ENCODE results near the gene TSPYL6.
"Not testable (repeated sequence)": the region's sequence is repeated elsewhere in the genome, so short reads cannot be mapped to it uniquely, and the experiment has no call there.

The TSPYL6 gene

GRCh38 chr2:54256091-54256694, at the start of gene TSPYL6:
Gene TSPYL6 (minus strand): TSS chr2:54256229. CDS start chr2:54256151, 78 bp downstream.
- no peak for DNase-seq (ENCODE audit: low read depth)

- no peak for DNase-seq (ENCODE audit: low read depth)
These were observed 47.6 kb upstream of the TSPYL6 start for GRCh38 chr2:54303631-54304030.

- no peak for DNase-seq (ENCODE audit: low read depth)
These were observed 42.5 kb upstream of the TSPYL6 start for GRCh38 chr2:54298514-54298913.

- DNase-seq (ENCODE audit: low read depth): no peak
These were observed 39.9 kb upstream of the TSPYL6 start for GRCh38 chr2:54295911-54296310.

- DNase-seq (ENCODE audit: low read depth): not testable (repeated sequence)
These were observed 38.6 kb upstream of the TSPYL6 start for GRCh38 chr2:54294665-54295064.

GRCh38 chr2:54290356-54291025, 34.5 kb upstream of the TSPYL6 start:
- DNase-seq (ENCODE audit: low read depth): no peak

GRCh38 chr2:54289917-54290316, 33.9 kb upstream of the TSPYL6 start:
- DNase-seq (ENCODE audit: low read depth): no peak

GRCh38 chr2:54287532-54287931, 31.5 kb upstream of the TSPYL6 start:
- no peak for DNase-seq (ENCODE audit: low read depth)

DNA sequence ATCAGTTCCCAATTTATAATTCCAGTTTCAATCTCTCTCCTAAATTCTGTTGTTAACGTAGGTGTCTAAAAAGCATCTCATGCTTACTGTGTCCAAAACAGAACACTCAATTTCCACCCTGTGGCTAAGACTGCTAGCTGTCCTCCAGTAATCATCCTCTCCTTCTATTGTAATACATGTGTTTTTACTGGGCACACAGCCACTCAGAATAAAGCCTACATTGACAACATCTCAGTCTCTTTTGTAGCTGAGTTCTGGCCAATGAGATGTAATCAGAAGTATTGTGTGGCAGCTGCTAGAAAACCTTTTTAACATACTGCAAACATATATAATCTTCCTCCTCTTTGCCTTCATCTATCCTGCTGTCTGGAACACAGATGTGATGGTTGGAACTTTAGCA, 29.4 kb upstream of the TSPYL6 start:
- no peak for DNase-seq (ENCODE audit: low read depth)

DNA sequence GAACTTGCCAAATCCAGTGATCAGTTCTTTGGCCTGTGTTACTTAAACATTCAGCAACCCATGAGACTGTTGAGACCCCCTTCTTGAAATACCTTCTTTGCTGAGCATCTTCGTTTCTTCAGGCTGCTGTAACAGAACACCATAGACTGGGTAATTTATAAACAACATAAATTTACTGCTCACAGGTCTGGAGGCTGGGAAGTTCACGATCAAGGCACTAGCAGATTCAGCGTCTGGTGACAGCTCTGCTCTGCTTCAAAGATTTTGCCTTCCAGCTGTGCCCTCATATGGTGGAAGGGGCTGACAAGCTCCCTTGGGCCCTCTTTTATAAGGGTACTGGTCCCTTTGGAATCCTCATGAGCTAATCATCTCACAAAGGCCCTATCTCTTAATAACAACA, 28.8 kb upstream of the TSPYL6 start:
- DNase-seq (ENCODE audit: low read depth): no peak

DNA sequence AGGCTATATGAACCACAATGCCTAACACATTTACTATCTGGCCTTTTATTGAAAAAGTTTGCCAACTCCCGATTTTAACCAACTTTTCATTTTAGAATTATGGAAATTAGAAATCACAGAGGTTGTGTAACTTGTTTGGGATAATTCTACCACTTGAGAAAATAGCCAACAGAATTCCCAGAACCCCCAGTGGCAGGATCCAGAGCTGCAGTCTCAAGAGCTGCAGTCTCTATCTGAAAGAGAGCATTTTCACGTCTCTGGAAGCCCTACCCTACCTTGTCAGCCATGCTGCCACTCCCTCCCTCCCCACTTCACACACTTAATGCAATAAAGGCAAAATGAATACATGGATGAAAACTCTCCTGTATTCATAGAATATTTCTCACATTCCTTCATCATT, 23.4 kb upstream of the TSPYL6 start:
- no peak for DNase-seq (ENCODE audit: low read depth)

DNA sequence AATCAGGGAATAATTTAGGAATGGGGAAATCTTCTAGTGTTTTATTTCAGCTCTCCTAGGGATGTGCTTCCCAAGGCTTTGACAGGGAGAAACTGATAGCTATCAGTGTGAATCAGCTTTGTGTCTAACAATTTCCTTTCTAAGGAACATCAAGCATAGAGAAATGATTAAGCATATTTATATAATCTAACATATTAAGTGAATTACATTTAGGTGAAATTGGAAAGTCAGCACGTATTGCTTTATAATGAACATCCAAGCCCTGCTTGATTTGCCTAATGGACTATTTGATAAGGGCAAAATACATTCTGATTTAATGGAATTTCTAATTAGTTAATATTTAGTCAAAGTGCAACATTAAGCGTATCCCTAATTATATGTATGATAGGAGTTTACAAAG, 19.5 kb upstream of the TSPYL6 start:
- no peak for DNase-seq (ENCODE audit: low read depth)

DNA sequence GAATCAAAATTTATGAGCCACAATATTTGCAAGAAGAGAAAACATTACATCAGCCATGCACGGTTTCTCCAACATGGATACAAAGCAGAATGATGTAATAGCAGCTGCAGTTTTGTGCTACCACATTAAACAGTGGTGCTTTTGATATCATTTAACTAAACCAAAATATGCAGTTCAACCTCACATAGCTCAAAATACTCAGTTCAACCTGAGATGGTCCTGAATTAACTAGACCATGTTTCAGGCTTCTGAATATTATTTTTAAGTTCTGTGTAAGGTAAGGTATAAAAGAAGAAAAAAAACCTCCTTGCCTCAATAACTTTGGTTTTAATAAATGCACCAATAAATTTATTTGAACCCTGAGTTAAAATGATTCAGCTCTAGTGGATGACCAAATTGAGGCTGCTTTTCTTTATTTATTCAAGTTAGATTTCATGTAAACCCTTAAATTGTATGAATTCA, 18.8 kb upstream of the TSPYL6 start:
- no peak for DNase-seq (ENCODE audit: low read depth)

GRCh38 chr2:54271843-54272627, 16.0 kb upstream of the TSPYL6 start:
- no peak for DNase-seq (ENCODE audit: low read depth)

DNA sequence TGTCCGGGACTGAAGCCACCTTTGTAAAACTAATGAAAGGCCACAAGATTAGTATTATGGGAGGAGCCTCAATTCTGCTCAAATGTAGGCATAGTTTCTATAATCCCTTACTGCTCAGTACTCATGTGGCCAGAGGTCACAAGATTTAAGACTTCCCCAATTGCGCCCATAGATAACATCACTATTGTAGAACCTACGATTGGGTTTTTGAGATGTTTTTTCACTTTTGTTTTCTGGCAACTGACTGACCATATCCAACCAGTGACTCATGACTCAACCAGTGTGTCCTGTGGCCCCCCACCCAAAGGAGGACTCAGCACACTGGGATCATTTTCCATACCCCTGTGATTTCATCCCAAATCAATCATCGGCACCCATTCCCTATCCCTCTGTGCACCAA, 15.2 kb upstream of the TSPYL6 start:
- DNase-seq (ENCODE audit: low read depth): no peak

DNA sequence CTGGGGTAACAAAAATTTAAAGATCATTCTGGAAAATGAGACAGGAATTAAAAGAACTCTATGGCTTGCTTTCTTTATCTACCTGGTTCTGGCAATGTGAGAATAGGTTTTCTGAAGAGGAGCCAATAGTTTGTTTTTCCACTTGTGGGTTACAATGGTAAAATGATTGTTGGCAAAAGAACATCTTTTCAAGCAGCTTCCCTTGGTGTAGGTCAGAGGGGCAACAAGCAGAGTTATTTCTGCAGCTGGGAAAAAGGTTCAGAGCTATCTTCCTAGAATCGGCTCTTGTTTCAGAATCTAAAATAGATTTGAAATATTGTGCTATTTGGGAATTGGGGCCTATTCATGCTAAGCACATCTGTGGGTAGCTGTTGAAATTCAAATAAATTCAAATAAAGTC, 11.5 kb upstream of the TSPYL6 start:
- DNase-seq (ENCODE audit: low read depth): no peak

DNA sequence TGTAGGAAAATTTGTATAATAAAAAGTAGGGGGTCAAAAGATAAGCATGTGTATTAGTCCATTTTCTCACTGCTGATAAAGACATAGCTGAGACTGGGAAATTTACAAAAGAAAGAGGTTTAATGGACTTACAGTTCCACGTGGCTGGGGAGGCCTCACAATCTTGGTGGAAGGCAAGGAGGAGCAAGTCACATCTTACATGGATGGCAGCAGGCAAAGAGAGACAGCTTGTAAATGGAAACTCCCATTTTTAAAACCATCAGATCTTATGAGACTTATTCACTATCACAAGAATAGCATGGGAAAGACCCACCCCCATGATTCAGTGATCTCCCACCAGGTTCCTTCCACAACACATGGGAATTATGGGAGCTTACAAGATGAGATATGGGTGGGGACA, 9.1 kb upstream of the TSPYL6 start:
- not testable (repeated sequence) for DNase-seq (ENCODE audit: low read depth)

DNA sequence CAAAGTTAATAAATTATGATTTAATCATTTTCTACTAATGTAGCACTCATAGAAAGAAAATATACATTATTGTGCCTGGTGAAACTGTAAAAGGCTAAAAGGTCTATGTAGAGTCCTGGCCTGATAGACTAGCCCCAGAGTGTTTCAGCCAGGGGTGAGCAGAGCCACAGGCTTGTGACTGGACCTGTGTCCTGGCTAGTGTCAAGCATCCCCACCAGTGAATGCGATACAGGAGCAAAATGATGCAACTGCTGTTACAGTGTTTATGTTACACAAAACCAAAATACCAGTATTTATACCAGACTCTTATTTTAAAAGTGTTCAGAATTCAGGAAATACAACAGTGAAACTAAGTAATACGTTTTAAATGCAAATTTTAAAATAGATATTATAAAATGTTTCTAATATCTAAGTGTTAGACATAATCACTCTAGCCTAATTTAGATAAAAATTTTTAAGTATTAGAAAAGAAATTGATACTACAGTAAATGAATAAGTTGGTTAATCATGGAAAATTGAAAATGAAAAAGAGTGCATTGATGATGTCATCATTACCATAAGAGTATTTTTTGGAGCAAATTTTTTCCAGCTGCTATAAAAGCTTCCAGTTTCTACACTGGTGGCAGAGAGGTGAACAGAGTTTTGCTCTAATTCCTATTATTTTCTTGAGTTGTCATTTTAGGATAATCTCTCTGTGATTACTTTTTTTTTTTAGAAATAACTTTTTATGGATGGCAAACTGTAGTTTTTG, 6.2 kb upstream of the TSPYL6 start:
- DNase-seq (ENCODE audit: low read depth): no peak

DNA sequence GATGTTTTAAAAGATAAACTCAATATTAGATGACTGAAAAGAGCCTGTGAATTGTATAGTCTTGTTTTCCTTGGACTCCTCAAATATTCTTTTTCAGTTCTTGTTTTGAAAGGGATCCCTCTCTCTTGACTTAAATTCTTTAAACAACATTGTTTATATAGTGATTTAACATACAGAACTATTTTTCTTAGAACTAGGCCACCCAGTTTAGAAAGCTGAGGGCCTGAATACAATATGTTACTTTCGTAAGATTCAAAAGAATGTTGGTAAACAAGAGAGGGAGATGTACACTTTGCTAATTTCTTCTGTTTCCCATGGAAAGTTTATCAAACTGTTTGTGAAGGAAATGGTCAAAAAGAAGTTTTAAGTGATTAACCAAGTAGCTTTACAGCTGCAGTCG, 5.5 kb upstream of the TSPYL6 start:
- DNase-seq (ENCODE audit: low read depth): no peak

- DNase-seq (ENCODE audit: low read depth): no peak
These were observed 4.2 kb upstream of the TSPYL6 start for GRCh38 chr2:54260241-54260595.

- no peak for DNase-seq (ENCODE audit: low read depth)
These were observed 3.6 kb upstream of the TSPYL6 start for GRCh38 chr2:54259413-54260240.

GRCh38 chr2:54258166-54258565, 2.1 kb upstream of the TSPYL6 start:
- DNase-seq (ENCODE audit: low read depth): no peak

Measured in stimulated activated CD8-positive, alpha-beta memory T cell treated with anti-CD3 and anti-CD28 coated beads, Interleukin-12 subunit alpha, Interleukin-12 subunit beta, amount 100 ng/mL, for 4 hours (primary cell).